Head of caudate nucleus (tissue), 42 donors: ENCODE measurements around the gene STAU1.

ENCODE experiments used
- DNase-seq, 42 donors: peaks; one replicate each; pipeline versions ENCODE4 v3.0.0 to v3.0.0-alpha.2; 2020 to 2021; ENCODE audit warnings: mixed read lengths in 7 of 42
- intact Hi-C: fragments of 100-400 bp; cut with DNase I; formaldehyde crosslinking; loops from one replicate; pipeline ENCODE4 v1.15.0; 2022

The STAU1 gene

GRCh38 chr20:49187851-49188641, at the start of gene STAU1:
STAU1 (minus strand) TSS chr20:49188334; CDS start chr20:49166201, 22,133 bp downstream.
- peak; percentile 86 to 99 (median 97) for DNase-seq
- intact Hi-C loops: no loop called here

- DNase-seq: no peak
- intact Hi-C loops: no loop called here
Measured at GRCh38 chr20:49237531-49237930, 49.4 kb upstream of the STAU1 start.

GRCh38 chr20:49236301-49236700, 48.2 kb upstream of the STAU1 start:
- no peak for DNase-seq
- intact Hi-C loops: no loop called here

GRCh38 chr20:49234831-49235230, 46.7 kb upstream of the STAU1 start:
- intact Hi-C loops: no loop called here
- DNase-seq: no peak

- DNase-seq: no peak
- intact Hi-C loops: no loop called here
Measured at GRCh38 chr20:49233226-49233625, 45.1 kb upstream of the STAU1 start.

GRCh38 chr20:49231471-49231870, 43.3 kb upstream of the STAU1 start:
- DNase-seq: no peak
- intact Hi-C loops: no loop called here

GRCh38 chr20:49230561-49231133, 42.5 kb upstream of the STAU1 start:
- intact Hi-C loops: no loop called here
- DNase-seq: peak in 14 of 42 donors; percentile 4 to 51 (median 30)

- no peak for DNase-seq
- intact Hi-C loops: no loop called here
Measured at GRCh38 chr20:49230021-49230420, 41.9 kb upstream of the STAU1 start.

GRCh38 chr20:49229381-49229780, 41.2 kb upstream of the STAU1 start:
- DNase-seq: no peak
- intact Hi-C loops: no loop called here

- DNase-seq: no peak
- intact Hi-C loops: no loop called here
Measured at GRCh38 chr20:49228676-49229075, 40.5 kb upstream of the STAU1 start.

GRCh38 chr20:49225896-49226295, 37.8 kb upstream of the STAU1 start:
- intact Hi-C loops: no loop called here
- DNase-seq: no peak

GRCh38 chr20:49219924-49220831, 32.0 kb upstream of the STAU1 start:
- no peak for DNase-seq
- intact Hi-C loops: loop anchor here (2.0 to 5.0 kb wide), 2 partner anchors 59 to 88 kb away; partner anchors contain the start of gene ZNFX1

- intact Hi-C loops: loop anchor here (2.0 to 5.0 kb wide), 2 partner anchors 59 to 87 kb away; partner anchors contain the start of gene ZNFX1
- DNase-seq: peak; percentile 93 to 99 (median 98)
Measured at GRCh38 chr20:49219091-49219923, 31.2 kb upstream of the STAU1 start, which contains the start of gene DDX27. DDX27 (plus strand) TSS chr20:49219416; CDS start chr20:49219449, 33 bp downstream.

- peak in 29 of 42 donors; percentile 4 to 56 (median 26) for DNase-seq
- intact Hi-C loops: loop anchor here (2.0 to 5.0 kb wide), 2 partner anchors 60 to 86 kb away; partner anchors contain the start of gene ZNFX1
Measured at GRCh38 chr20:49218739-49219090, 30.6 kb upstream of the STAU1 start.

- intact Hi-C loops: loop anchor here (5.0 kb wide), 1 partner anchor 85 kb away; no protein-coding TSS in a partner anchor
- DNase-seq: peak; percentile 89 to 98 (median 95)
Measured at GRCh38 chr20:49216991-49217578, 29.0 kb upstream of the STAU1 start.

GRCh38 chr20:49215232-49215631, 27.1 kb upstream of the STAU1 start:
- intact Hi-C loops: loop anchor here (5.0 kb wide), 1 partner anchor 83 kb away; no protein-coding TSS in a partner anchor
- no peak for DNase-seq

GRCh38 chr20:49214571-49214970, 26.4 kb upstream of the STAU1 start:
- no peak for DNase-seq
- intact Hi-C loops: no loop called here

- DNase-seq: no peak
- intact Hi-C loops: no loop called here
Measured at GRCh38 chr20:49210757-49211110, 22.6 kb upstream of the STAU1 start.
